ENCODE measurements around the gene DCC. TPM values are rescaled to one million over a fixed set of nuclear protein-coding genes. Genes with fewer than 3 reads are reported as not detected.

Gene DCC
- total RNA-seq, 1 donor from 2014 or later, result 1.0 TPM

- H3K4me3 Mint-ChIP-seq, result no peak overlapping the region
These were observed 610.2 kb downstream of the DCC start for GRCh38 chr18:52950155-52950554.

GRCh38 chr18:52953387-52953786, 613.4 kb downstream of the DCC start:
- no peak for TF ChIP-seq CTCF (IDR thresholded peaks at IDR 0.05; ENCODE audit: unreplicated experiment)
- H3K9me3 Mint-ChIP-seq, result no peaks in the 10 kb centered on the region
- H3K27me3 Mint-ChIP-seq (ENCODE audit: low read depth), result no peaks in the 10 kb centered on the region
- H3K4me1 Mint-ChIP-seq, result peaks cover 7% of the 10 kb centered on the region
- H3K36me3 Mint-ChIP-seq, result no peaks in the 10 kb centered on the region
- H3K27ac Mint-ChIP-seq, result no peak overlapping the region
- H3K4me3 Mint-ChIP-seq, result no peak overlapping the region
- no peak for DNase-seq (ENCODE audit: low spot score in 2 of 2, unreplicated experiment in 2 of 2)

More at GRCh38 chr18:52950155-52950554, 610.2 kb downstream of the DCC start:
- Mint-ChIP-seq H3K27ac (no peak overlapping the region), H3K9me3 (no peaks in the 10 kb centered on the region), H3K4me1 (peaks cover 7% of the 10 kb centered on the region), H3K36me3 (no peaks in the 10 kb centered on the region), H3K27me3 (ENCODE audit: low read depth) (no peaks in the 10 kb centered on the region)
- DNase-seq (ENCODE audit: low spot score in 2 of 2, unreplicated experiment in 2 of 2), result no peak
- no peak for TF ChIP-seq CTCF (IDR thresholded peaks at IDR 0.05; ENCODE audit: unreplicated experiment)

- H3K4me3 Mint-ChIP-seq, result no peak overlapping the region
- TF ChIP-seq CTCF (IDR thresholded peaks at IDR 0.05; ENCODE audit: unreplicated experiment), result no peak
- no peak for DNase-seq (ENCODE audit: low spot score in 2 of 2, unreplicated experiment in 2 of 2)
- no peak overlapping the region for H3K27ac Mint-ChIP-seq
- peaks cover 8% of the 10 kb centered on the region for H3K4me1 Mint-ChIP-seq
- H3K27me3 Mint-ChIP-seq (ENCODE audit: low read depth), result no peaks in the 10 kb centered on the region
- no peaks in the 10 kb centered on the region for H3K36me3 Mint-ChIP-seq
- no peaks in the 10 kb centered on the region for H3K9me3 Mint-ChIP-seq
These were observed 623.5 kb downstream of the DCC start for GRCh38 chr18:52963481-52963880.

GRCh38 chr18:52970686-52971085, 630.7 kb downstream of the DCC start:
- H3K27ac Mint-ChIP-seq, result no peak overlapping the region
- DNase-seq (ENCODE audit: low spot score in 2 of 2, unreplicated experiment in 2 of 2), result no peak
- TF ChIP-seq CTCF (IDR thresholded peaks at IDR 0.05; ENCODE audit: unreplicated experiment), result no peak
- H3K4me3 Mint-ChIP-seq, result no peak overlapping the region
- no peaks in the 10 kb centered on the region for H3K9me3 Mint-ChIP-seq
- no peaks in the 10 kb centered on the region for H3K27me3 Mint-ChIP-seq (ENCODE audit: low read depth)
- H3K36me3 Mint-ChIP-seq, result no peaks in the 10 kb centered on the region
- peaks cover 6% of the 10 kb centered on the region for H3K4me1 Mint-ChIP-seq

- no peaks in the 10 kb centered on the region for H3K36me3 Mint-ChIP-seq
- H3K27ac Mint-ChIP-seq, result no peak overlapping the region
- no peaks in the 10 kb centered on the region for H3K27me3 Mint-ChIP-seq (ENCODE audit: low read depth)
- no peak for DNase-seq (ENCODE audit: low spot score in 2 of 2, unreplicated experiment in 2 of 2)
- peaks cover 6% of the 10 kb centered on the region for H3K4me1 Mint-ChIP-seq
- TF ChIP-seq CTCF (IDR thresholded peaks at IDR 0.05; ENCODE audit: unreplicated experiment), result no peak
- no peak overlapping the region for H3K4me3 Mint-ChIP-seq
- H3K9me3 Mint-ChIP-seq, result no peaks in the 10 kb centered on the region
These were observed 631.1 kb downstream of the DCC start for GRCh38 chr18:52971097-52971496.

GRCh38 chr18:52979892-52980291, 639.9 kb downstream of the DCC start:
- no peak overlapping the region for H3K4me3 Mint-ChIP-seq
- H3K9me3 Mint-ChIP-seq, result no peaks in the 10 kb centered on the region
- TF ChIP-seq CTCF (IDR thresholded peaks at IDR 0.05; ENCODE audit: unreplicated experiment), result no peak
- no peak for DNase-seq (ENCODE audit: low spot score in 2 of 2, unreplicated experiment in 2 of 2)
- H3K36me3 Mint-ChIP-seq, result no peaks in the 10 kb centered on the region
- no peak overlapping the region for H3K27ac Mint-ChIP-seq
- H3K4me1 Mint-ChIP-seq, result no peaks in the 10 kb centered on the region
- no peaks in the 10 kb centered on the region for H3K27me3 Mint-ChIP-seq (ENCODE audit: low read depth)
